Ecto neural progenitor cell (in vitro differentiated cells): ENCODE measurements around the gene BCL2L11.
A peak's percentile ranks its signal among the peaks of the same experiment; 100 is the strongest.

Source experiments
- DNase-seq: peaks from one replicate; pipeline ENCODE4 v3.0.0-alpha.2; 2018; ENCODE audit warnings: low spot score

The BCL2L11 gene

GRCh38 chr2:111117598-111118480, 2.9 kb upstream of the BCL2L11 start:
- peak; percentile 57 for DNase-seq

- peak; percentile 61 for DNase-seq
Observed at GRCh38 chr2:111118481-111118980, 2.2 kb upstream of the BCL2L11 start.

DNA sequence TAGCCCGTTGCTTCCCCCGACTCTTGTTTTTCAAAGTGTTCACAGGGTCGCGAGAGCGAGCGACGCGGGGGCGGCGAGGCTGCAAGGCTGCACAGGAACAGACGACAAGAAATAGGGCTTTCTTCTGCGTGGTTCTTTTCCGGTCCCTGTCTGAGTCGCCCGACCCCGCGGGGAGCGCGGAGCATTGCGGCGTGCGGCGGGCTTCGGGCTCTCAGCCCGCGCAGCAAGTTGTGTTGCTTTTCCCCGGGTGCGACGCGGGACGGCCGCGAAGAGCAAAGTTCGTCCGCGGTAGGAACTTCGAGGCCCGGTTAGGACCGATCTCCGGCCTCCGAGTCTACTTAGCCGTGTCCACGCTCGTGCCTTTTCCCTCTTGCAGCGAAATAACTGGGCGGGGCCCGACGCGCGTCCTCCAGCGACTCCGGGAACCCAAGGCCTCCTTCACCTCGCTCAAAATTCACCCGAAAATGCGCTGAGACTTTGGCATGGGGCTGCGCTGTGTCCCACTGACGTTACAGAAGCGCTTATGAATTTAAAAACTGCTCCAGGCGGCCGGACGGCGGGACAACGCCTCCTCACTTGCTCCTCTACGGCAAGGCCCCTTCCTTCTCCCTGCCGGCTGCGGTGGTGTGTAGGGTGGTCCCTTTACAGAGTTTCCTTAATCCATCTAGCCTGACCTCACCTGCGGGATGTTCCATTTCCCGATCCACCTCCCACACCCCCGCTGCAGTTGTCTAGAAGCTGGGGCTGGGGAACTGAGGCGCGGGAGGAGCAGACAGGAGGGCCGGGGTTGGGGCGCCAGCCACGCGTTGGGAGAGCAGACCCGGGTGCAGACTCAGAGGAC, 1.5 kb upstream of the BCL2L11 start:
- peak; percentile 61 for DNase-seq

GRCh38 chr2:111119822-111120252, 877 bp upstream of the BCL2L11 start:
- no peak for DNase-seq

GRCh38 chr2:111121028-111121827, 514 bp downstream of the BCL2L11 start:
- peak; percentile 78 for DNase-seq

GRCh38 chr2:111121828-111122630, 1.3 kb downstream of the BCL2L11 start:
- DNase-seq, result peak; percentile 95

DNA sequence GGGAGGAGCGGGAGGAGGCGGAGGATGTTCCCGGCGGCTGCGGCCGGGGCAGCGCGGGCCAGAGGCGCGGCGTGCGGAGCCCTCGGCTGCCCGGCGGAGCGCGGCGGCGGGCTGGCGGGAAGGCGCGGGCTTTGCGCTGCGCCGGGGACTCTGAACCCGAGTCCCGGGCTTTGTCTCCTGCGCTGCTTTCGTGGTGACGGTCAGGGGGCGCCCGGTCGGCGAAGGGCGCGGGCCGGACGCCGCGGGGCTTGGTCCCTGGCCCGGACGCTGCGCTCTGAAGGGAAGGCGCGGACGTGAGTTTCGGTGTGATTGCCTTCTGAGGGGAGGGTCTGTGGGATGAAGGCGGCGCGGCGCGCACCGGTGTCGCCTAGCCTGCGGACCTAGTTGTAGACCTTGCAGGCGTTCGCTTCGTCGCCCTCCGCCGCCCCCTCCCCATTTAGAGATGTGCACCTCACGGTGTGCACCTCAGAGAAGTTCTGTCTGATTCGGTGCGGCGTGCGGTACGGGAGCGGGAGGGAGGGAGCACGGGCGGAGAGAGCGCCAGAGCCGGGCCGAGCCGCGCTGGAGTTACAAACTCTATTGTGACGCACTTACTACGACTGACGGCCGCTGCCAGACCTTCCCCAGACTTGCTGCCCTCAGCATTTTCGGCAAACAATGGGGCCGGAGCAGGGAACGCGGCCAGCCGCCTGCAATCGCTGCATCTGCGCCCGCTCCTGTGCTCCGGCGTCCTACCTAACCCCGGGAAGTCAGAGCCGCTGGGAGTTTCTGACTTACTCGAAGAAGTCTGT, 2.1 kb downstream of the BCL2L11 start:
- DNase-seq, result peak; percentile 84

- no peak for DNase-seq
Observed at GRCh38 chr2:111123751-111124150, 3.0 kb downstream of the BCL2L11 start.

GRCh38 chr2:111126581-111126980, 5.9 kb downstream of the BCL2L11 start:
- DNase-seq, result no peak

- no peak for DNase-seq
Observed at GRCh38 chr2:111127351-111127750, 6.6 kb downstream of the BCL2L11 start.

DNA sequence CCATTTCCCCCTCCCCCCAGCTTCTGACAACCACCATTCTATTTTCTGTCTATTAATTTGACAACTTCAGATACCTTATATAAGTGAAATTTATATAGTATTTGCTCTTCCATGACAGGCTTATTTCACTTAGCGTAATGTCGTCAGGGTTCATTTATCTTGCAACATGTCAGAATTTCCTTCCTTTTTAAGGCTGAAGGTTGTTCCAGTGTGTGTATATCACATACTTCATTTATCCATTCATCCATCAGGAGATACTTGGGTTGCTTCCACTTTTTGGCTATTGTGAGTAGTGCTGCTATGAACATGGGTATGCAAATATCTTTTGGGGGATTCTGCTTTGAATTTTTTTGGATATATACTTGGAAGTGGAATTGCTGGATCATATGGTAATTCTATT, 7.4 kb downstream of the BCL2L11 start:
- no peak for DNase-seq

DNA sequence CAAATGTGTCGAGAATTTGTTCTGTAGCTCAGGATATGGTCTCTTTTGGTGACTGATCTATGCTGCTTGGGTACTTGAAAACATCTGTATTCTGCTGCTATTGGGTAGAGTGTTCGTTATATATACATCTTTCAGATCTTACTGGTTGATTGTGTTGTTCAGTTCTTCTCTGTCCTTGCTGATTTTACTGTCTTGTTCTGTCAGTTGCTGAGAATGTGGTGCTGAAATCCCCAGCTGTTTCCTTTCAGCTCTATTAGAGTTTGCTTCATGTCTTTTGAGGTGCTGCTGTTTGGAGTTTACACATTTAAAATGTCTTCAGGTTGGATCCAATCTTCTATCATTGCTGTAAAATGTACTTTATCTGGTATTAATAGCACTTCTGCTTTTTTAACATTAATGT, 12.9 kb downstream of the BCL2L11 start:
- no peak for DNase-seq

- no peak for DNase-seq
Observed at GRCh38 chr2:111134055-111134454, 13.3 kb downstream of the BCL2L11 start.

- no peak for DNase-seq
Observed at GRCh38 chr2:111135237-111135909, 14.7 kb downstream of the BCL2L11 start.

- peak; percentile 58 for DNase-seq
Observed at GRCh38 chr2:111135910-111136297, 15.2 kb downstream of the BCL2L11 start.

- DNase-seq, result no peak
Observed at GRCh38 chr2:111138839-111139238, 18.1 kb downstream of the BCL2L11 start.

DNA sequence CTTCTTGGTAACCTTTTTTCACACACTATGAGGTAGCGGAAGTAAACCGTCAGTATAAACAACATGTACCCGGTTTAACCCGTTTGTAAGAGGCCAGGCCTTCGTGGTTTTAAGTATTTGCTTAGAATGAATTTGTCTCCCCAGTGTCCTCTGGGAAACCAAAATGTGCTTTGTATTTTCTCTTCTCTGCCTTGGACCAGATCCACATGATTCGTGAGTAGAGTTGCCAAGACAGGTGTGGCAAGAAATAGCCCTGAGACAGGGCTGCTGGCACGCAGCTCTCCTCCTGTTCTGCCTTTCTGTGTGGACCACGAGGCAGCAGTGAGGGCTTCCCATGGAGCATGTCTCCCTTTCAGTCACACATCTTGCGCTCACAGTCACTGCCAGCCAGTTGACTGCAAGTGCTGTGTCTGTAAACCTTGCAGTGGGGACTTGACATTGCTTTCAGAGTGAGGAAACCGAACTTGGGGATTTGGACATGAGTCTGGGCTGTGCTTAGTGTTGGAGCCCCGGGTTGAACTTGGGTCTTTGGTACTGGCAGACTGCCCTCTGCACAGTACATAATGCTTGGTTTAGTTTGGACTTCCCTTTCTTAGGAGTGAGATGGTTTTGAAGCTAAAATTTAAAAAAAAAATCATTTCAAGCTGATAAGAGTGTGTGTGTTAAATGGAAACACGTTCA, 19.1 kb downstream of the BCL2L11 start:
- DNase-seq, result no peak

DNA sequence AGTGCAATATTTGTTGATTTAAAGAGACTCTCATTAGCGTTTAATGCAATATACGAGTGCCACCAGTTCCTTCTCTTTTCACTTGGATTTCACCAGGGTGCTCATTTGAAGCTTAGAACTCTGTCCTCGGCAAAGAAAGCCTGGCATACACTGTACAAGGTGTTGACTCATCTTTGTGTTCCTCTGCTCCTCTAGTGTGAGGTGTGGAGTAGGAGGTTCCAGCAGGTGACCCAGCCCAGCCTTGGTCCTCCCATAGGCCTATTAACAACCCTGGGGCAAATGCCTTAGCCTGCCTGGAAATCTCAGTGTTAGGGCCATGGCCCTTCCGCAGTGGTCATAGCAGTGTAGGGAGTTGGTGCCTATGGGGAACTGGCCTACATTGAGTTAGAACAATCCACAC, 20.1 kb downstream of the BCL2L11 start:
- DNase-seq, result no peak

GRCh38 chr2:111142101-111142500, 21.4 kb downstream of the BCL2L11 start:
- DNase-seq, result no peak
